GM18498 (cell line): Measurements from ENCODE around the gene SRCAP.
"Not testable (repeated sequence)": the region's sequence is repeated elsewhere in the genome, so short reads cannot be mapped to it uniquely, and the experiment has no call there.

Experiments used
- ATAC-seq: cut with Tn5 transposase; IDR thresholded peaks from one replicate; pipeline ENCODE4 v1.9.1; 2021; ENCODE audit warnings: mild to moderate bottlenecking, moderate library complexity; ENCODE audit not compliant: unreplicated experiment

Gene SRCAP

DNA sequence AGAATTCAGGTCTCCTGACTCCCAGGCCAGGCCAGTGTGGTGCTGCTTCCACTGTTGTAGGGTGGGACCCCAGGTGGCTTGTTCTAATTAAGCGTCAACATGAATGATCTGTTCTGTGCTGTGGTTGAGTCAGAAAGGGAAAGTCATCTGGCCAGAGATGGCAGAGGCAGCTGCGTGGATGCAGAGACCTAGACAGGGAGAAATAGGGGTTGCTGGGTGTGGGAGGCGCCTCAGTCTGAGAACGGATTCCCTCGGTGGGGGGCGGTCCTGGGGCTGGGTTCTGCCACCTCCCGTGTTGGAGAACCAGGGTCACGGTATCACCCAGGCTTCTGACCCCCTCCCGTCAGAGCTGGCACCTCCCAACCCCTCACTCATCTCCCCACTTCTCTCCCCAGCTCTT is 35.2 kb upstream of the SRCAP start:
- ATAC-seq = no peak

DNA sequence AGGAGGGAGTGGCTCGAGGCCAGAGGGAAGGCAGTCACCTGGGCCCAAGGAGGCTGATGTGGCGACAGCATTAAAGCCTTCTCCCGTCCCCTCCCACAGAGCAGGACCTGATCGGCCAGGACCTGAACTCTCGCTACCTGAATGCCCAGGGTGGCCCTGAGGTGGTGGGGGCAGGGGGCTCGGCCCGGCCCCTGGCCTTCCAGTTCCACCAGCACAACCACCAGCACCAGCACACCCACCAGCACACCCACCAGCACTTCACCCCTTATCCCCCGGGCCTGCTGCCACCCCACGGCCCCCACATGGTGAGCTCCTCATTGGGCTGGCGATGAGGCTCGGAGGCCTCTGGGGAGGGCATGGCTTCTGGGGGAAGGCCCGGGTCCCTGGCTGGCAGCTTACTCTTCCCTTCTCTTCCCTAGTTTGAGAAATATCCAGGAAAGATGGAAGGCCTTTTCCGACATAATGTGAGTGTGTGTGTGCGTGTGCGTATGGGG is 34.3 kb upstream of the SRCAP start:
- no peak for ATAC-seq

DNA sequence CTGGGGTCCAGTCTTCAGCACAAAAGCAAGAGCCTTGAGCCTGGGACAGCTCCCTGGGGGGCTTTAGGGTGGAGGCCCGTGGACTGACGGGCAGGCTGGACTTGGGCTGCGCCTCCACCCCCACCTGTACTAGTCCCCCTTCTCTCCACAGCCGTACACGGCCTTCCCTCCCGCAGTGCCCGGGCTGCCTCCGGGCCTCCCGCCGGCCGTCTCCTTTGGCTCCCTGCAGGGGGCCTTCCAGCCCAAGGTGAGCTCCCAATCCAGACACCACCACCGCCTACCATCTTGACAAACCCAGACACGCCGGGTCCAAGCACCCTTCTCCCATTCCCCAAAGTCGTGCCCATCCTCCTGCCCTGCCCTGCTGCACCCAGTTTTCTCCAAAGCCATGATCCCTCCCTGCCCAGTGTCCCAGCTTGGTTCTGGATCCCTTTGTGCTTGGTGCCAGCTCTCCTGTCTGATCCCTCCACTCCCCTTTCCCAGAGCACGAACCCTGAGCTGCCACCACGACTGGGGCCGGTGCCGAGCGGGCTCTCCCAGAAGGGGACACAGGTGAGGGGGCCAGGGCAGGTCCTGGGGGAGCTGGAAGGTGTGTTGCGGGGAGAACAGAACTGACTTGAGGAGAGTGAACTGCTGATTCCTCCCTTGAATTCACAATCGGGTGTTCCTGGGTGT is 33.7 kb upstream of the SRCAP start:
- ATAC-seq = no peak

GRCh38 chr16:30665830-30666190 is 33.2 kb upstream of the SRCAP start:
- no peak for ATAC-seq

DNA sequence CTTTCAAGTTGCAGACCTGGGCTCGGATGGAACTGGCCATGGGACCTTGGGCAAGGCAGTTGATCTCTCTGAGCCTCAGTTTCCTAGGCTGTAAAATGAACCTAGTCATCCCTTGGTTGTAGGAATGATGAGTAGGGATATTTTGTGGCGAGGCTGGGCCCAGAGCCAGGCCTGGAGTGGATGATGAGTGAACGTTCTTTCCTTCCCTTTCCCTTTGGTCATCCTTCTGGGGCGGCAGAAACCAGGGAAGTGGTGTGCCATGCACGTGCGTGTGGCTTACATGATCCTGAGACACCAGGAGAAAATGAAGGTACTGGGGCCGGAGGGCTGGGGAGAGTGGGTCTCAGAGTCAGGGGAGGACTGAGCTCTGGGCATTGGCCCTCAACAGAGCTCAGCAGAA is 32.3 kb upstream of the SRCAP start:
- ATAC-seq = no peak

DNA sequence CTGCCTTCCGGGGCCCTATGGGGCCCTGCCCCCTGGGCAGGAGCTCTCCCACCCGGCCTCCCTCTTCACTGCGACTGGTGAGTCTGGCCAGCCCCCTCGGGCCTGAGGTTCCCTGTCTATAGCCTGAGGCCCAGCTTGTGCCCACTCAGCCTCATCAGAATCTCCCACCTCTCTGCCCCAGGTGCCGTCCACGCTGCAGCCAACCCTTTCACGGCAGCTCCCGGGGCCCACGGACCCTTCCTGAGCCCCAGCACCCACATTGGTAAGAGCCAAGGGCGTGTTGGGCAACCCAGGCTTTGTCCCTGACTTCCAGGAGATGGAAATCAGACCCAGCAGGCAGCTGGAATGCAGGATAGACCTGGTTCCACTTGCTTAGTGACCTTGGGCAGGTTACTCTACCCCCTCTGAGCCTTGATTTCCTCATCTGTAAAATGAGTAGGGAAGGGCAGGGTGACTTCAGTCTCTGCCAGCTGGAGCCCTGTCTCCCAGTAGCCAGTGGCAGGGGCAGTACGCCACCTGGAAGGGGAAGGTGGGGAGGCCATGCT is 31.5 kb upstream of the SRCAP start:
- ATAC-seq = no peak

GRCh38 chr16:30668393-30668792 is 30.6 kb upstream of the SRCAP start:
- ATAC-seq = no peak

DNA sequence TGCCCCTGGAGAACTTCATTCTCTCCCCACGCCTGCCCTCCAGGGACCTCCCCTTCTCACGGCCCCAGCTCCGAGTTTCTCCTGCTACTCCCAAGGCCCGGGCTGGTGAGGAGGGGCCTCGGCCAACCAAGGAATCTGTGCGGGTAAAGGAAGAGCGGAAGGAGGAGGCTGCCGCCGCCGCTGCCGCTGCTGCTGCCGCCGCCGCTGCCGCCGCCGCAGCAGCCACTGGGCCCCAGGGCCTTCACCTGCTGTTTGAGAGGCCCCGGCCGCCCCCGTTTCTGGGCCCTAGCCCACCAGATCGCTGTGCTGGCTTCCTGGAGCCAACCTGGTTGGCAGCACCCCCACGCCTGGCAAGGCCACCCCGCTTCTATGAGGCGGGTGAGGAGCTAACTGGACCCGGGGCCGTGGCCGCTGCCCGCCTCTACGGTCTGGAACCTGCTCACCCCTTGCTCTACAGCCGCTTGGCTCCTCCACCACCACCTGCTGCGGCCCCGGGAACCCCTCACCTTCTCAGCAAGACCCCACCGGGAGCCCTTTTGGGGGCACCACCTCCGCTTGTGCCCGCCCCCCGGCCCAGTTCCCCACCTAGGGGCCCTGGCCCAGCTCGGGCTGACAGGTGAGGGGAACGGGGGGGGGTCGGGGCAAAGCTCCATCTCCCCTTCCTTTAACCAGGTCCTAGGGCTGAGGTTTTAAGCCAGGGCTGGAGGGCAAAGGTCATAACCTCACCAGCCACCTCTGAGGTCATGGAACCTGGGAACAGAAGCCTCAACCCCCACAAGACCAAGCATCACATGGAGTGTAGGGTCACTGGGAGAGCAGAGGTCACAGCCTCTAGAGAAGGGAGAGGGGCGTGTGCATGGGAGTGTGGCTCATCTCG is 29.7 kb upstream of the SRCAP start:
- ATAC-seq = no peak

- no peak for ATAC-seq
Measured at GRCh38 chr16:30669903-30670824, 28.8 kb upstream of the SRCAP start.

GRCh38 chr16:30675143-30675542 is 23.8 kb upstream of the SRCAP start:
- no peak for ATAC-seq

DNA sequence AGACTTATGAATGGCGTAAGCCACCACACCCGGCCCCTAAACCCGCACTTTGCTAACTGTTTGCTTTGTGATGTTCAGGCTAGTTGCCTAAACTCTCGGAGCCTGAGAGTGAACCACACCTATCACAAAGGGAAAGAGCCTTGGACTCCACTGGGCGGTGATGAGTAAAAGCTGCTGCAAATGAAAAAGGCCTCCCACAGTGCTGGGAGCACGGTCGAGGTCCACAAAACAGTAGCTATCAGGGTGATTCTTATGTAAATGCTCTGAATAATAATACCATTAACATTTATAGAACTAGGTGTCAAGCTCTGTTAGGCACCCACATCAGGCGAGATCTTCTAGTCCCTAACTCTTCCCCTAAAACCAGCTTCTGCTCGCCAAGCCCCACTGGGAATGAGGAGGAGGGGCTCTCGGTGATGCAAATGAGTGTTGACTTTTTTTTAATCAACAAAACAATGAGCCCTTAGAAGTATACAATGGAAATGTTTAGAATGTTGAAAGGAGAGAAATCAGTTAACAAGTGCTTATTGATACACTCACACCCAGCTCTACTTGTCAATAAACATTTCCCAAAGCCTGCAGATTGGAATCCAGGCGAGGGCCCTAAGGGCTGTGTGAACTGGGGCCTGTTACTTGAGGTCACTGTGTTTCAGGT is 20.9 kb upstream of the SRCAP start:
- no peak for ATAC-seq

DNA sequence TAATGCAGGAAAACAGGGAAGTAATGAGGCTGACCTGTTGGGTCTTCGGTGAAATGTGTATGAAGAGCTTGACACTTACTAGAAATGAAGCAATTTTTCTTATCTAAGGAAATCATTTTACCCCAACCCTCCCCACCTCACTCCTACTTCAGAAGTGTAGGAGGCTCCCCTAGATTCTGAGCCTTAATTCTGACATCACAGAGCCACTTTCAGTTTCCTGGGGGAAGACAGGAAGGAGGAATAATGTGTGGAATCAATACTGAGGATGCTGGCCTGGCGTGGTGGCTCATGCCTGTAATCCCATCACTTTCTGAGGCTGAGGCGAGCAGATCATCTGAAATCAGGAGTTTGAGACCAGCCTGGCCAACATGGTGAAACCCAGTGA is 20.4 kb upstream of the SRCAP start:
- no peak for ATAC-seq

DNA sequence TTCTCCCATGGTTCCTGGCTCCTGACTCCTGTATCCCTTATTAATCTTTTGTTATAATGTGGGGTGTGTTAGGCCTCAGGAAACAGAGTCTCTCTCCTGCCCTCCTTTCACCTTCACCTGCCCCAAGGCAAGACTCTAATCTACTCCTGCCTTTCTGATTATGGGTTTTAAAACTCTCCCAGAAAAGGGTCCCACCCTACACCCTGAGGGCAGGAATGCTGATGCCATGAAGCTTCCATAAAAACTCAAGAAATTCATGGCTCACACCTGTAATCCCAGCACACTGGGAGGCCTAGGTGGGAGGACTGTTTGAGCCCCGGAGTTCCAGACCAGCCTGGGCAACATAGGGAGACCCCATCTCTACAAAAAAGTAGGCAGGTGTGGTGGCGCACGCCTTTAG is 18.6 kb upstream of the SRCAP start:
- ATAC-seq = no peak

- ATAC-seq = no peak
Measured at GRCh38 chr16:30688701-30689100, 10.3 kb upstream of the SRCAP start.

GRCh38 chr16:30691907-30692306 is 7.1 kb upstream of the SRCAP start:
- ATAC-seq = no peak

- ATAC-seq = no peak
Measured at GRCh38 chr16:30692396-30693064, 6.4 kb upstream of the SRCAP start.

DNA sequence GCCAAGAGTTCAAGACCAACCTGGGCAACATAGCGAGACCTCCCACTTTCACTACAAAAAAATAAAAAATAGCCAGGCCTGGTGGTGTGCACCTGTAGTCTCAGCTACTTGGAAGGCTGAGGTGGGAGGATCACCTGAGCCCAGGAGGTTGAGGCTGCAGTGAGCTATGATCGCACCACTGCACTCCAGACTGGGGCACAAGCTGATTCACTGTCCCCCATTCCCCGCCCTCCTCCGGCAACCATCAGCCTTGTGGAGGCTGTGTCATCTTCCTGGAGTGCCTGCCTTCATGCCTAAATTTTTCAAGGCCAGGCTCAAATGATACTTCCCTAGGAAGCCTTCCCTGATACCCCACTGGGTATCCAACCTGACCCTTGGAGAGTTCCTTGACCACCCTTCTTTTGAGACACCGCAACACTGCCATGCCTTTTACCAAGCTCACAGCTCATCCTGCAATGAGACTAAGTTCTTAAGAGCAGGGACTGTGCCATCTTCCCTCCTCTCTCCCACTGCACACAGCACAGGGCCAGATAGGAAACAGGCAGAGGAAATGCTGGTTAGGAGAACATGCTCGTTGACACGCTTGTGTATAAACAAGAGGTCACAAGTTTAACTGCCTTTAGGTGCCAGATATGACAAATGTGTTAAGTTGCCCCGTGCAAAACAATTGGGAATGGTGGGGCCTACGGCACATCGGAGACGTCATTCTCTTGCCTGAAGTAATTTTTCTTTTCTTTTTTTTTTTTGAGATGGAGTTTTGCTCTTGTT is 3.9 kb upstream of the SRCAP start:
- no peak for ATAC-seq

DNA sequence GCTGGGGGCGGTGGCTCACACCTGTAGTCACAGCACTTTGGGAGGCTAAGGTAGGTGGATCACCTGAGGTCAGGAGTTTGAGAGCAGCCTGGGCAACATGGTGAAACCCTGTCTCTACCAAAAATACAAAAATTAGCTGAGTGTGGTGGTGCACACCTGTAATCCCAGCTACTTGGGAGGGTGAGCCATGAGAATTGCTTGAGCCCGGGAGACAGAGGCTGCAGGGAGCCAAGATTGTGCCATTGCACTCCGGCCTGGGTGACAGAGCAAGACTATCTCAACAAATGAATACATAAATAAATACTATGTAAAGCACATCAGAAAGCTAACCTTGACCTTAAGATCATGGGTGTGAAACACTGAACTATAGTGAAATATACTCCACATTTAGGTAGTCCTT is 2.3 kb upstream of the SRCAP start:
- ATAC-seq = not testable (repeated sequence)
